Measurements from ENCODE around the gene CTDSP2. TPM values are rescaled to one million over a fixed set of nuclear protein-coding genes. Genes with fewer than 3 reads are reported as not detected.
"Not testable (repeated sequence)": the region's sequence is repeated elsewhere in the genome, so short reads cannot be mapped to it uniquely, and the experiment has no call there.

Gene CTDSP2
- total and polyA plus RNA-seq, 10 of the 15 experiments (the other 5 are each of a cell fraction or from before 2014, with no cell fraction given): 17.3 to 98.2 (median 54.1) TPM

DNA sequence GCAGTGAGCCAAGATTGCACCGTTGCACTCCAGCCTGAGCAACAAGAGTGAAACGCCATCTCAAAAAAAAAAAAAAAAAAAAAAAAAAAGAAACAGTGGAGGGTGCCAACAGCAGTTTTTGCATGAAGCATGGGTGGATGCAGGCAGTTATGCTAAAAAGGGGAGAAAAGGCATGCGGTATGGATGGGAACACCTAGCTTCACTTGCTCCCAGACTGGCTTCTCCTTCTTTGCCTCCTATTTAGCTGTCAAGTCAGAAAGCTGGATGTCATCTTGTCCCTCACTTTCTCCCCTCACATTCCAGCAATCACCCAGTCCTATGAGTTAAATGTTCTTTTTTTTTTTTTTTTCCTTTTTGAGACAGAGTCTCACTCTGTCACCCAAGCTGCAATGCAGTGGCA lies 71.5 kb downstream of the CTDSP2 start:
- Histone ChIP-seq H4K20me1 (ENCODE audit: control insufficient read depth, insufficient read depth) (no peaks in the 10 kb centered on the region), H3K9ac (ENCODE audit: control insufficient read depth, insufficient read depth, low read length) (no peak overlapping the region), H3K9me3 (replicated peaks; ENCODE audit: control insufficient read depth, insufficient read depth, low read length) (no peaks in the 10 kb centered on the region), H3K27me3 (replicated peaks in 1 of 2; ENCODE audit: control insufficient read depth in 2 of 2, insufficient read depth in 2 of 2, low read length in 1 of 2) (no peaks in the 10 kb centered on the region), H3K36me3 (ENCODE audit: control insufficient read depth in 2 of 2, insufficient read depth in 2 of 2, low read length in 1 of 2) (peaks cover 0 to 4% of the 10 kb centered on the region in 2 experiments; a peak in 1 of 4 replicates), H3K4me2 (ENCODE audit: control insufficient read depth, insufficient read depth) (no peak overlapping the region), H3K4me3 (no peak overlapping the region), H3K4me1 (ENCODE audit: control insufficient read depth, insufficient read depth, low read length) (peaks cover 3% of the 10 kb centered on the region), H2AFZ (ENCODE audit: control insufficient read depth, low read depth, low read length) (no peak overlapping the region), H3K79me2 (ENCODE audit: control insufficient read depth, insufficient read depth, low read length) (no peaks in the 10 kb centered on the region), H3K27ac (ENCODE audit: control insufficient read depth, insufficient read depth) (no peak overlapping the region)
- ChIA-PET CTCF (interaction anchor here (0.6 to 3.0 kb wide), 7 partner anchors 9 to 108 kb away, joined by 3 to 10 read pairs (median 3); no protein-coding TSS in a partner anchor), SMC1A (ENCODE audit: uncharacterized antibody, unreplicated experiment) (interaction anchor here (0.7 kb wide), 1 partner anchor 17 kb away, joined by 3 read pairs; no protein-coding TSS in a partner anchor), POLR2A (interaction anchor here (0.6 to 1.4 kb wide), 2 partner anchors 19 to 52 kb away, joined by 3 to 8 read pairs; no protein-coding TSS in a partner anchor), RAD21 (ENCODE audit: unreplicated experiment) (interaction anchor here (0.7 kb wide), 1 partner anchor 650 kb away, joined by 3 read pairs; no protein-coding TSS in a partner anchor)
- no peak for FAIRE-seq
- intact Hi-C loops (cut with micrococcal nuclease; ENCODE audit: unreplicated experiment) (no loop called here), in situ Hi-C loops (cut with MboI) (no loop called here)
- no peak for ATAC-seq
- no peak for DNase-seq (ENCODE audit: low read depth, low spot score)
- TF ChIP-seq RAD51 (IDR thresholded peaks at IDR 0.05) (no peak), POLR2AphosphoS2 (IDR thresholded peaks at IDR 0.05; ENCODE audit: low read depth, low read length) (no peak), IKZF1 (conservative IDR thresholded peaks at IDR 0.05) (no peak)
- BruUV-seq (replicated peaks): no TSS peak
- WGBS (ENCODE audit: insufficient coverage, insufficient replicate concordance, low lambda C conversion rate, missing lambda C conversion rate): 100% methylated on average over 1 of the region's 3 CpGs

GRCh38 chr12:57774634-57775033 lies 71.9 kb downstream of the CTDSP2 start:
- in situ Hi-C loops (cut with MboI); H3K27ac ChIP-seq (ENCODE audit: control insufficient read depth, insufficient read depth); SMC1A ChIA-PET (ENCODE audit: uncharacterized antibody, unreplicated experiment); FAIRE-seq; RAD21 ChIA-PET (ENCODE audit: unreplicated experiment); H3K79me2 ChIP-seq (ENCODE audit: control insufficient read depth, insufficient read depth, low read length); H3K9ac ChIP-seq (ENCODE audit: control insufficient read depth, insufficient read depth, low read length); ATAC-seq; intact Hi-C loops (cut with micrococcal nuclease; ENCODE audit: unreplicated experiment); DNase-seq (ENCODE audit: low read depth, low spot score); H3K9me3 ChIP-seq (replicated peaks; ENCODE audit: control insufficient read depth, insufficient read depth, low read length); H3K4me3 ChIP-seq; H3K4me2 ChIP-seq (ENCODE audit: control insufficient read depth, insufficient read depth); H3K36me3 ChIP-seq (ENCODE audit: control insufficient read depth in 2 of 2, insufficient read depth in 2 of 2, low read length in 1 of 2); BruUV-seq (replicated peaks); H4K20me1 ChIP-seq (ENCODE audit: control insufficient read depth, insufficient read depth); H3K4me1 ChIP-seq (ENCODE audit: control insufficient read depth, insufficient read depth, low read length); H3K27me3 ChIP-seq (replicated peaks in 1 of 2; ENCODE audit: control insufficient read depth in 2 of 2, insufficient read depth in 2 of 2, low read length in 1 of 2); H2AFZ ChIP-seq (ENCODE audit: control insufficient read depth, low read depth, low read length): not testable (repeated sequence)
- CTCF ChIA-PET: interaction anchor here (0.7 to 3.0 kb wide), 6 partner anchors 10 to 139 kb away, joined by 3 to 10 read pairs (median 4); no protein-coding TSS in a partner anchor
- POLR2A ChIA-PET: interaction anchor here (0.6 to 1.4 kb wide), 2 partner anchors 18 to 51 kb away, joined by 3 to 8 read pairs; no protein-coding TSS in a partner anchor
- WGBS (ENCODE audit: insufficient coverage, insufficient replicate concordance, low lambda C conversion rate, missing lambda C conversion rate): 96% methylated on average over 11 of the region's 11 CpGs
